B cell (primary cell): ENCODE measurements around the gene HSD11B2. TPM values are rescaled to one million over a fixed set of nuclear protein-coding genes. Genes with fewer than 3 reads are reported as not detected.

ENCODE experiments used
- ATAC-seq: fragments of 200-7000 bp; cut with Tn5 transposase; one replicate; pipeline ENCODE4 v1.10.0; 2021; ENCODE audit warnings: low read depth, mild to moderate bottlenecking, moderate number of reproducible peaks, moderate library complexity
- CTCF ChIA-PET: fragments of 350-600 bp; sonication (Branson Sonifier 250); formaldehyde crosslinking; loops from one replicate; lab custom pipeline; 2021; ENCODE audit warnings: antibody characterized with exemption, inconsistent platforms; lab: Charles Lee
- POLR2A ChIA-PET: fragments of 350-600 bp; sonication (Branson Sonifier 250); formaldehyde crosslinking; loops from one replicate; lab custom pipeline; 2021; ENCODE audit warnings: antibody characterized with exemption; lab: Charles Lee
- DNase-seq: peaks from one replicate; pipeline ENCODE4 v3.0.0; 2013
- H2AFZ ChIP-seq: 2 replicates; pipeline ENCODE4 v1.6.1; 2012; ENCODE audit warnings: mild to moderate bottlenecking, low read depth, low read length; ENCODE audit not compliant: insufficient read depth, poor library complexity, severe bottlenecking
- H3K27ac ChIP-seq, 2 donors: 1 replicate in 1 of 2; 2 replicates in 1 of 2; pipeline ENCODE4 v1.5.1; 2012 to 2013; ENCODE audit warnings: low read length in 2 of 2, mild to moderate bottlenecking in 2 of 2, moderate library complexity in 1 of 2
- H3K27me3 ChIP-seq, 4 experiments: fragments of 200-600 bp in 1 of 4; sonication (generic) in 1 of 4; replicated peaks in 1 of 4; 1 replicate in 2 of 4; 2 replicates in 2 of 4; pipeline versions ENCODE4 v1.6.1 to v1.7.0; 2013 to 2016; ENCODE audit warnings: low read length in 3 of 4, mild to moderate bottlenecking in 2 of 4, mixed read lengths in 1 of 4, moderate library complexity in 1 of 4; ENCODE audit not compliant: insufficient read depth in 4 of 4, control insufficient read depth in 3 of 4; ENCODE audit errors: control extremely low read depth in 1 of 4
- H3K36me3 ChIP-seq, 2 experiments: replicated peaks in 1 of 2; 1 replicate in 1 of 2; 2 replicates in 1 of 2; pipeline versions ENCODE4 v1.6.1 to v1.7.1; 2013; ENCODE audit warnings: low read length in 1 of 2; ENCODE audit not compliant: insufficient read depth in 2 of 2, control insufficient read depth in 1 of 2; ENCODE audit errors: control extremely low read depth in 1 of 2, extremely low read depth in 1 of 2
- H3K4me1 ChIP-seq, 2 donors: fragments of 200-600 bp in 1 of 2; sonication (generic) in 1 of 2; 1 replicate in 1 of 2; 2 replicates in 1 of 2; pipeline versions ENCODE4 v1.5.1 to v1.6.1; 2013 to 2017; ENCODE audit warnings: low read length in 2 of 2; ENCODE audit not compliant: control insufficient read depth in 2 of 2, insufficient read depth in 2 of 2
- H3K4me2 ChIP-seq: replicated peaks from 2 replicates; pipeline ENCODE3; 2012; ENCODE audit warnings: mild to moderate bottlenecking, low read depth, low read length; ENCODE audit not compliant: poor library complexity, severe bottlenecking
- H3K4me3 ChIP-seq, 5 experiments: fragments of 200-600 bp in 1 of 5; sonication (generic) in 1 of 5; 1 replicate in 3 of 5; 2 replicates in 2 of 5; pipeline versions ENCODE4 v1.5.1 to v1.7.0; 2011 to 2016; ENCODE audit warnings: low read length in 4 of 5, mild to moderate bottlenecking in 4 of 5, low read depth in 2 of 5, control low read depth in 1 of 5, moderate library complexity in 1 of 5; ENCODE audit not compliant: insufficient read depth in 1 of 5; ENCODE audit errors: control extremely low read depth in 1 of 5, extremely low read depth in 1 of 5
- H3K79me2 ChIP-seq: fragments of 200-600 bp; sonication (generic); one replicate; pipeline ENCODE4 v1.6.0; 2016; ENCODE audit warnings: low read length; ENCODE audit not compliant: control insufficient read depth, insufficient read depth
- H3K9ac ChIP-seq: fragments of 200-600 bp; sonication (generic); 2 replicates; pipeline ENCODE4 v1.6.1; 2017; ENCODE audit warnings: mild to moderate bottlenecking, low read length, moderate library complexity
- H3K9me3 ChIP-seq, 3 donors: one replicate each; pipeline versions ENCODE4 v1.6.1 to v1.7.1; 2013; ENCODE audit warnings: low read length in 2 of 3; ENCODE audit not compliant: control insufficient read depth in 2 of 3, insufficient read depth in 1 of 3; ENCODE audit errors: control extremely low read depth in 1 of 3
- H4K20me1 ChIP-seq: 2 replicates; pipeline ENCODE4 v1.6.0; 2012; ENCODE audit warnings: mild to moderate bottlenecking, low read length; ENCODE audit not compliant: insufficient read depth, control insufficient read depth, poor library complexity, severe bottlenecking
- H3K27ac Mint-ChIP-seq: one replicate; pipeline ENCODE4 v1.8.0; 2021; ENCODE audit warnings: mixed read lengths
- H3K27me3 Mint-ChIP-seq: one replicate; pipeline ENCODE4 v1.8.0; 2021; ENCODE audit warnings: mixed read lengths
- H3K4me1 Mint-ChIP-seq: one replicate; pipeline ENCODE4 v1.8.0; 2021; ENCODE audit warnings: mixed read lengths
- H3K4me3 Mint-ChIP-seq: one replicate; pipeline ENCODE4 v1.8.0; 2021; ENCODE audit warnings: mixed read lengths
- H3K9me3 Mint-ChIP-seq: one replicate; pipeline ENCODE4 v1.8.0; 2022; ENCODE audit warnings: mixed read lengths; ENCODE audit not compliant: insufficient read depth
- CTCF ChIP-seq: fragments of 200-600 bp; IDR thresholded peaks from one replicate; pipeline ENCODE4 v1.8.0; 2022; ENCODE audit warnings: antibody characterized with exemption, mild to moderate bottlenecking
- EZH2 ChIP-seq: IDR thresholded peaks from 2 replicates; pipeline ENCODE4 v1.6.1; 2012; ENCODE audit warnings: borderline replicate concordance, low read depth, mild to moderate bottlenecking, moderate library complexity, low read length; ENCODE audit not compliant: insufficient read depth, poor library complexity, severe bottlenecking
- WGBS: methylation state at CpG from one replicate; pipeline ENCODE4 v1.1.5; 2013; ENCODE audit warnings: missing lambda C conversion rate; ENCODE audit not compliant: insufficient coverage; 5-methylcytosine and 5-hydroxymethylcytosine counted together
- intact Hi-C: fragments of 100-400 bp; cut with micrococcal nuclease; formaldehyde crosslinking; loops from one replicate; pipeline ENCODE4 v1.10.0; 2022
- polyA plus RNA-seq: library from polyadenylated mRNA; depleted of rRNA; stranded (reverse); fragments of >200 nt; gene quantifications from 2 replicates; pipeline ENCODE4 v1.2.3, GENCODE V29; 2012
- total RNA-seq, 2 donors: library from RNA; stranded (reverse); fragments of 120-200 nt in 1 of 2; gene quantifications; 1 replicate in 1 of 2; 2 replicates in 1 of 2; pipeline versions ENCODE4 v1.2.3 to v1.2.4, GENCODE V29; 2013 to 2022

The HSD11B2 gene
- total and polyA plus RNA-seq, 2 donors (not counting 1 experiment from before 2014, with no cell fraction given) = 0.09 TPM; not detected in 1

GRCh38 chr16:67397036-67397801 is 33.7 kb upstream of the HSD11B2 start:
- Histone ChIP-seq H3K4me1 (peaks cover 28 to 30% of the 10 kb centered on the region in 2 donors), H4K20me1 (no peaks in the 10 kb centered on the region), H3K36me3 (no peaks in the 10 kb centered on the region), H3K79me2 (no peaks in the 10 kb centered on the region), H3K27me3 (peaks cover 0 to 54% (median 29%) of the 10 kb centered on the region in 4 experiments), H3K4me2 (no peak overlapping the region), H3K27ac (no peak overlapping the region), H3K9ac (no peak overlapping the region), H3K9me3 (peaks cover 0 to 18% (median 0%) of the 10 kb centered on the region in 3 donors), H3K4me3 (no peak overlapping the region), H2AFZ (no peak overlapping the region)
- 90% methylated on average over 14 of the region's 15 CpGs for WGBS
- intact Hi-C loops = loop anchor here (10.0 kb wide), 1 partner anchor 52 kb away; no protein-coding TSS in a partner anchor
- DNase-seq (no peak), ATAC-seq (no peak)
- no peak overlapping the region for H3K27ac Mint-ChIP-seq
- H3K27me3 Mint-ChIP-seq = peaks cover 26% of the 10 kb centered on the region
- POLR2A ChIA-PET = interaction anchor here (0.6 kb wide), 1 partner anchor 37 kb away, joined by 5 read pairs; no protein-coding TSS in a partner anchor
- TF ChIP-seq EZH2 (no peak), CTCF (no peak)
- H3K4me1 Mint-ChIP-seq = peaks cover 14% of the 10 kb centered on the region
- H3K4me3 Mint-ChIP-seq = no peak overlapping the region
- H3K9me3 Mint-ChIP-seq = no peaks in the 10 kb centered on the region
- CTCF ChIA-PET = interaction anchor here (1.0 kb wide), 1 partner anchor 136 kb away, joined by 3 read pairs; no protein-coding TSS in a partner anchor
